GM12872 (cell line): ENCODE data around the gene PTGES.

Experiments
- CTCF ChIP-seq: IDR thresholded peaks from 3 replicates; pipeline ENCODE4 v1.5.1; 2011; ENCODE audit warnings: low read depth, mild to moderate bottlenecking, low read length, moderate library complexity; ENCODE audit not compliant: insufficient read depth

Gene PTGES

GRCh38 chr9:129781981-129782380 lies 29.1 kb upstream of the PTGES start:
- TF ChIP-seq CTCF: no peak

DNA sequence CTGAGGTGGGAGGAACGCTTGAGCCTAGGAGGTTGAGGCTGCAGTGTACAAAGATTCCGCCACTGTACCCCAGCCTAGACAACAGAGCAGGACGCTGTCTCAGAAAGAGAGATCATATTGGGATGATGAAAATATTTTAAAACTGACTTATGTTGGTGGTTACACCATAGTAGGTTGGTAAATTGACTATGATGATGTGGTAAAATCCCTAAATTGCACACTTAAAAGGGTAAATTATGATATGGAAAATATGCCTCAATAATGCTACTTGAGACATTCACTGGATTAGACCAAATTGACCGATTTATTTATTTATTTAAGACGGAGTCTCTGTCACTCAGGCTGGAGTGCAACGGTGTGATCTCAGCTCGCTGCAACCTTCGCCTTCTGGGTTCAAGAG lies 28.3 kb upstream of the PTGES start:
- no peak for TF ChIP-seq CTCF

DNA sequence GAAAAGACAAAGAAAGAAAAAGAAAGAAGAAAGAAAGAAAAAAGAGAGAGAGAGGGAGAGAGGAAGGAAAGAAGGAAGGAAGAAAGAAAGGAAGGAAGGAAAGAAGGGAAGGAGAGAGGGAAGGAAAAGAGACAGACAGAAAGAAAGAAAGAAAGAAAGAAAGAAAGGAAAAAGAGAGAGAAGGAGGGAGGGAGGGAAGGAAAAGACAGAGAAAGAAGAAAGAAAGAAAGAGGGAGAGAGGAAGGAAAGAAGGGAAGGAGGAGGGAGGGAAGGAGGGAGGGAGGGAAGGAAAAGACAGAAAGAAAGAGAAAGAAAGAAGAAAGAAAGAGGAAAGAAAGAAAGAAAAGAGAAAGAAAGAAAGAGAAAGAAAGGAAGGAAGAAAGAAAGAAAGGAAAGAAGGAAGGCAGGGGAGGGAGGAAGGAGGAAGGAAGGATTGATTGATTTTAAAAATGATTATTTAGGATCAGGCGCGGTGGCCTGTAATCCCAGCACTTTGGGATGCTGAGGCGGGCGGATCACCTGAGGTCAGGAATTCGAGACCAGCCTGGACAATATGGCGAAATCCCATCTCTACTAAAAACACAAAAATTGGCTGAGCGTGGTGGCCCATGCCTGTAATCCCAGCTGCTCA lies 26.8 kb upstream of the PTGES start:
- TF ChIP-seq CTCF: no peak

GRCh38 chr9:129778469-129778868 lies 25.6 kb upstream of the PTGES start:
- TF ChIP-seq CTCF: no peak

DNA sequence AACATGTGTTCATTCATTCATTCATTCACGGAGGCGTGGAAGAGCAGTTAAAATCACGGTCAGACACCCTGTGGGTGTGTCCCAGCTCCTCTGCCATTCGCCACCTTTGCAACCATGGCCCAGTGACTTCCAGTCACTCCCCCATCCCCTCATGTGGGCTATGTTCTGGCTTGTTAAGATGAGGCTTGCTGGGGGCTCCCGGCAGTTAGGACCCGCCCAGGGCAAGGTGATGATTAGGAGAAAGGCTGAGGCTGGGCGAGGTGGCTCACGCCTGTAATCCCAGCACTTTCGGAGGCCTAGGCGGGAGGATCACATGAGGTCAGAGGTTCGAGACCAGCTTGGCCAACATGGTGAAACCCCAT lies 24.9 kb upstream of the PTGES start:
- TF ChIP-seq CTCF: no peak

DNA sequence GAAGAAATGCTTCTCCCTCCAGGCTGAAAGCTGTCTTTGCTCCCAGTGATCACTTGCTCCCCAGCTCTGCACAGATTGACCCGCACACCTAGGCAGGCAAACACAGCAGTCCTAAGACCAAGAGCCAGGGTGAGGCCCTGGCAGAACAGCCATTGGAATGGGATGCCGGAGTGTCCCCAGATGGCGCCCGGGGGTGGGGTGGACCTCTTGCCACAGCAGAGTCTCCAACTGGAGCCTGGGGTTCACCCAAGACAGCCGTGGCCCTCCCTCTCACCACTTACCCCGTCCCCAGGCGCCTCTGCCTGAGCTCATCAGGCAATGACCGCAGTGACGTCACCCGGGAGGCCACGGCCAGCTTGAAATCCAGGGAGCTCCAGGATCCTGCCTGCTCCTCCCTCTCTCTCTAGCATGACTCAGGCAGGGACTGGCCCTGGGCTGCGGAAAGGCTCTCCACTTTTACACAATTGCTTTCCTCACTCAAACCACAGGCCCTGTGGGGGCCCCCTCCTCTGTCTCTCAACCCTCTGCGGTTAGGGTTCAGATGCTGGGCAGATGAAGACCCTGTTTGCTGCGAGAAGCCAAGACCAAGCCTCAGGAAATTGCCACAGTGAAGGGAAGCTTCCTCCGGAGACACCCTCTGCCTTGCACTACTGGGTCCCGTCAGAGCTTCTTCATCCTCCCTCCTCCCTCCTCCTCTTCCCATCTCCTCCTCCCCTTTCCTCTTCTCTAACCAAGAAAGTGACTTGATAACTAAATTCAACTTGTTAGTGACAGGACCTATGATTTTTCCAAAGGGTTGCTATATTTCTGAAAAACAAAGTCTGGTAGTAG lies 24.3 kb upstream of the PTGES start:
- no peak for TF ChIP-seq CTCF

DNA sequence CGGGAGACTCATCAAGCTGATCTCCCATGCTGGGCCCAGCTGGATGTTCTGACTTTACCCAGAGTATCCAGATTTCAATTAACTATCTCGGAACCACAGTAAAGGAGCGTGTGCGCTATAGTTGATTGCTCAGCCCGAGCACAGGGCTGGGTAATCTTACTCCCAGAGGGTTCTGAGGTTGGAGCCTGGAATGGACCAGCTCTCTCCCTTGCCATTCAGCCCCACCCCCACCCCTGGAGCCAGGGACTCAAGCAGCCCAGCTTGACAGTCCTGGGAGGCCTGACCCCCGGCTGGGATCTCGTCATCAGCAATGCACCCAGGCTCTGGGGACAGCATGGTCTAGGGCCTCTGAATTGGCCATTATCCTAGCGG lies 23.7 kb upstream of the PTGES start:
- no peak for TF ChIP-seq CTCF
